SHP77 treated with DMSO at 0.1 percent for 48 hours (cell line): ENCODE results near the gene DHH.

Source experiments
- DNase-seq: peaks from one replicate; lab custom pipeline; 2025; lab: John Stamatoyannopoulos, UW

The DHH gene

GRCh38 chr12:49109641-49110463, 15.3 kb upstream of the DHH start:
- no peak for DNase-seq

DNA sequence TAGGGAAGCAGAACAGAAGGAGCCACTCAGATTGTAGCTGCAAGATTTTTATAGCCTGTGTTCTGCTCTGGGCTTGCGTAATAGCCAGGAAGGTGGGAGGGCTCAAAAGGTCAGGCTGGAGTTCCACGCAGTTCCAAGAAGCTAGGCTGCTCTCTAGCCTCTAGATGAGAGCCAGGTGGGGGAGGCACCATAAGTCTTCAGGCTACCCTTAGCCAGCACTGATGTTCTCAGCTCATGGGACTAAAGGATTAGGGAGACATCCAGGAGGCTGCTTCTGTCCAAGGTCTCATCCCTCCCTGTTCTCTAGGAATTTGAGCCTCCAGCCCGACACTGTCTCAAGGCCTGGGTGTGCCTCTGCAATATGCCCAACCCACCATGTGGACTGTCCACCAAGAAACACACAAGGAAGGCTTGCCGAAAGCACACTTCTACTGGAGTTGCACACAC, 14.4 kb upstream of the DHH start:
- DNase-seq: no peak

GRCh38 chr12:49105504-49106084, 11.0 kb upstream of the DHH start:
- no peak for DNase-seq

DNA sequence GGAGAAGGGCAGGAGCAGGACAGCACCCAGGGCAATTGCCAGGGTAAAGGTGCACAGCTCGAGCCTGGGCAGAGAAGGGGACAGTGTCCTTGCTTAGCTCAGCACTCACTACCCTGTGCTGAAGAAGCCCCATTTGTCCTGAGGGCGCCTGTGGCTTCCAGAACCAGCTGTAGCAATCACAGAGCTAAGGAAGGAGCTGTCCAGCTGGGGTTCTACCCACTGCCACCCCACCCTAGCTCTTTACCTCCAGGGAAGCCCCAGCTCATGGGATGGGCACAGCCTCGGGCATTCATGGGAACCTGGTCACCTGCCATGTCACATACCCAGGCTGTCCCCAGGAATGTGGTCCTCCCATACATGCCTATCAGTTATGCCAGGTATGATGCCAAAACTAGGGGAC, 10.2 kb upstream of the DHH start:
- no peak for DNase-seq

DNA sequence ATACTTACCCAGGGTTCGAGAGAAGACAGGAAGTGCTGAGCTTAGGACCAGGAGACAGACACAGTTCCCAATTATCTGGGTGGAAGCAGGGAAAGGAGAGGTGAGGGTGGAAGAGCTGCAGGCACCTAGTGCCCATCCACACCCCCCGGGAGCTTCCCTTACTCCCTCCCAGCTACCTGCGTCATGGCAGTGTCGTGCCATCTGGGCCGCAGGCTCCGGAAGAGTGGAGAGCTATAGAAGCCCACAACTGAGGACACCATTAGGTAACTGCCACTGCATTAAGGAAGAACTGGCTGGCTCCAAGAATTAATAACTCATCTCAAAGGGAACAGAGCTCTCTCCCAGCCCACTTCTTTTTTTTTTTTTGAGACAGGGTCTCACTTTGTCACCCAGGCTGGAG, 5.8 kb upstream of the DHH start:
- no peak for DNase-seq

DNA sequence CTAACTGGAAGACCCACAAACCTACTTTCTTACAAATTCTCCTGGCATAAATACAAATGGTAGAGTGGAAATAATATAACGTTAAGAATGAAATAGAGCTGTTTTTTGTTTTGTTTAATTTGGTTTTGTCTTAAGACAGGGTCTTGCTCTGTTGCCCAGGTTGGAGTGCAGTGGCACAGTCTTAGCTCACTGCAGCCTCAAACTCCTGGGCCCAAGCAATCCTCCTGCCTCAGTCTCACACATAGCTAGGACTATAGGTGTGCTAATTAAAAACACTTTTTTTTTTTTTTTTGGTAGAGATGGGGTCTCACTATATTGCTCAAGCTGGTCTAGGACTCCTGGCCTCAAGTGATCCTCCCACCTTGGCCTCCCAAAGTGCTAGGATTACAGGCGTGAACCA, 4.1 kb upstream of the DHH start:
- DNase-seq: no peak

GRCh38 chr12:49098035-49098451, 3.4 kb upstream of the DHH start:
- no peak for DNase-seq

DNA sequence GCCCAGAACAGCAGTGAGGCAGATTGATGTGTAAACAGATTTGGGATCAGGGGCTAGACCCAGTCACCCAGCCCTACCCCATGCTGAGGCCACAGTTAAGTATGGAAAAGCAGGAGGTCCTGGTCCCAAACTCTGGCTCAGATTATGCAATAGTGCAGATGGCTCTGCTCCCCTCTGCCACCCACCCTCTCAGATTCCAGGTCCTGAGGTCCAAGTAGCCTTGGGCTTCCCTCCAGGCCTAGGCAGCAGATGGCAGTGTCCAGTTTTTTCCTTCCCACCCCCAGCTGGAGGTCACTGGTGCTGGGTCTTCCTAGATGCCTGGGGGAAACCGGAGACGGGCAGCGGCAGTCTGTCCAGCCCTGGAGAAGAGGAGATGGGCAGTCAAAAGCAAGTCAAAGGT, 2.8 kb upstream of the DHH start:
- no peak for DNase-seq

GRCh38 chr12:49094975-49095365, 369 bp upstream of the DHH start:
- no peak for DNase-seq

DNA sequence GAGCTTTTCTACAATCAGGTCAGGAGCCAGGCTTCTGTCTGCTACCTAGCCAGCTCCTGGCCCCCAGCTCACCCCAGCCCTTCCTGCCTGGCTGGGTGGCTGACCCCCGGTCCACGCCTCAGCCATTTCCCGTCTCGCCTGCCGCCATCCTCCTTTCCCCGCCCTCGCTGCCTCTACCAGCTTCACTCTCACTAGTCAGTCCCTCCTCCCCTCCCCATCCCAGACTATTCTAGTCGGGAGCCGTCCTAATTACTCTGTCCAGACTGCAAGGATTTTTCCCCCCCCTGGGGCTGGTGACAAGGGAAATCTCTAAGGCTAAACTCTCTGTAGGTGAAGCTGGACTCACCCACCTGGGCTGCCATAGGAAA, 825 bp downstream of the DHH start:
- DNase-seq: no peak

DNA sequence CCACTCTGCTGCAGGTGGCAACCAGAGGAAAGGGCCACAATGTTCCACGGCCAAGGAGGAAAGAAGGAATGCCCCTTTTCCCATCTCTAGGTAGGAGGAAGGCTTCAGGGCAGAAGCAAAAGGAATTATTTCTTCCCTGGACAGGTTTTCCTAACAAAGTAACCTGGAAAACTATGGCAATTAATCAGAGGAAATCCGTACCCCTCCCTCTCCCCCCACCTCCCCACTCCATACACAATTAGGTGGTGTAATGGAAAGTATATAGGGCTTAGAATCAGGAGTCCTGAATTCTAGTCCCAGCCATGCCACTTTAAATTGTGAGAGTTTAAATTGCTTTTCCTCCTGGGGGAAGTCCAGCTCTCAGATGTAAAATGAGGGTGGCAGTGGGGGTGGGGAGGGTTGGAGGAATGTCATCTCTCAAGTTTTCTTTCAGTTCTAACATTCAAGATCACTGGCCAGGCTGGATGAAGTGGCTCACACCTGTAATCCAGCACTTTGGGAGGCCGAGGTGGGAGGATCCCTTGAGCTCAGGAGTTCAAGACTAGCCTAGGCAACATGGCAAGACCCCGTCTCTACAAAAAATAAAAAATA, 1.7 kb downstream of the DHH start:
- no peak for DNase-seq

GRCh38 chr12:49092086-49092815, 2.4 kb downstream of the DHH start:
- DNase-seq: no peak

DNA sequence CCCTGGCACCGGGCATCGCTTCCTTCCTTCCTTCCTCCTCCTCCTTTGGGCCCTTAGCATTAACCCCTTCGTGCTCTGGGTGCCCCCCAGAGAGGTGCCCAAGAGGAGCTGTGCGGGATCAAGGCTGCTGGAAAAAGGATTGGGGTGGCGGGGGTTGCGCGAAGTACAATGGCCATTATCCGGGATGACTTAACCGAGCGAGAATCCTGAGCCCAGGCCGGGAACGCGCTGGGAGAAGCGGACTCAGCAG, 2.8 kb downstream of the DHH start:
- DNase-seq: no peak

- no peak for DNase-seq
Observed at GRCh38 chr12:49091056-49091835, 3.4 kb downstream of the DHH start.

- DNase-seq: no peak
Observed at GRCh38 chr12:49089821-49090773, 4.5 kb downstream of the DHH start.

GRCh38 chr12:49088932-49089330, 5.7 kb downstream of the DHH start:
- DNase-seq: no peak

DNA sequence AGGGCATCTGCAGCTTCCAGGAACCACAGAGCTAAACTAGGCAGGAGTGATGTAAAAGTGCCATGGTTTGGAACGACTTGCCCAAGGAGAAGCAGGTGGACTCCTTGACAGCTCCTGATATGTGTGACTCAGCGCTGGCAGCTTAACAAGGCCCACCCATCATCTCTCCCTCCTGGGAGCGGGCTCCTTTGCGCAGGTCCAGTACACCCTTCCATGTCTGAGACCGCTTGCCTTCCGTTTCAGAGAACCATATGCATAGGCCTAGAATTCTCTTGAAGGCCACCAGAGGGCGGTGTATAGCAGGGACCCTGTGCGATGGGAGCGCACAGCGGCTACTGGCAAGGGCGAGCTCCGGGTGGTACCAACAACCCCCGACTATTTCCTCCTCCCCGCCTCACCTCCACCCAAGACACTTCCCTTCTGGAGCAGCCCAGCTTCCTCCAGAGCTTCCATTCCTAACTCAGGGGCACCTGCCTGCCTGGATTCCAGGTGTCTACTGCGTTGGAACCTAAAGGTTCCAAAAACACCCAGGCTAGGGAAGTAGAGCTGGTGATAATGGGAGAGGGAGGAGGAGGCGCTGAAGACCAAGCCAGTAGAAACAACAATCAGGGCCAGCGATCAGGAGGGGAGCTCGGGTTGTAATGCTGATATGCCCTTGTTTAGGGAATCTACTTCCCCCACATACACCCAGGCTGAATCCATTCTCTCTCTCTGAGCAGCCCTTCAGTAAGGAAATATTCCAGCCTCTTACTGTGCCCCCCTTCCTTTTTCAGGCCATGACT, 6.3 kb downstream of the DHH start:
- DNase-seq: peak; percentile 91

GRCh38 chr12:49086116-49086515, 8.5 kb downstream of the DHH start:
- no peak for DNase-seq

DNA sequence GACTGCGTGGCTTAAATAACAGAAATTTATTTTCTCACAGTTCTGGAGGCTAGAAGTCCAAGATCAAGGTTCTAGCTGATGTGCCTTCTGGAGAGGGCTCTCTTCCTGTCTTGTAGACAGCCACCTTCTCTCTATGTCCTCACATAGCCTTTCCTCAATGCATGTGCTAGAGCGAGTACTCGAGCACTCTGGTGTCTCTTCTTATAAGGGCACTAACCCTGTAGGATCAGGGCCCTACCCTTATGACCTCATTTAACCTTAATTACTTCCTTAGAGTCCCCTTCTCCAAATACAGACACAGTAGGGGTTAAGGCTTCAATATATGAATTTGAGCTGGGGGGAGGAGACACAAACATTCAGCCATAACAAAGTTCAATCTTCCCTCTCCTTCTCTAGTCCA, 10.2 kb downstream of the DHH start:
- no peak for DNase-seq

- no peak for DNase-seq
Observed at GRCh38 chr12:49079793-49080192, 14.8 kb downstream of the DHH start.
